GM04504 (cell line): Measurements from ENCODE around the gene HLF.

ENCODE experiments used
- DNase-seq: peaks from one replicate; pipeline ENCODE4 v3.0.0-alpha.2; 2012; ENCODE audit warnings: low read depth

HLF gene

DNA sequence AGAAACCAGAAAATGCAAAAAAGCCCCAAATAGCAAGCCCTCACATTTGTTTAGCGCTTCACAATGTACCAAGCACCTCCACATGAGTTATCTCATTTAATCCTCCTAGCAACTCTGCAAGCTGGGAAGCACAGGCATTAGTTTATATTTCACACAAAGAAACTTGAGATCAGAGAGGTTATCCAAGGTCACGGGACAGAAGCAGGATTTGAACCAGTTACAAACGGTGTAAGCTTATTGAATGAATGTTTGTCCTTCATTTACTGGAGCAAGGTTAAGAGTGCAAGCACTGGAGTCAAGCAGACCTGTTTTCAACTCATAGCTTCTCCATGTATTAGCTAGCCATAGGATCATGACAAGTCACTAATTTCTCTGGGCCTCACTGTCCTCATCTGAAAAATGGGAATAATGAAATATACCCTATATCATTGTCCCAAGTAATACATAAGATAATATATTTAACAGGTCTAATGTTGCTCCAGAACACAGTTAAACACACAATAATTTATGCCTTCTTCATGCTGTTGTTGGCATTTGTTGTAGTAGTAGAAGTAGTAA, 6.1 kb upstream of the HLF start:
- DNase-seq = no peak

DNA sequence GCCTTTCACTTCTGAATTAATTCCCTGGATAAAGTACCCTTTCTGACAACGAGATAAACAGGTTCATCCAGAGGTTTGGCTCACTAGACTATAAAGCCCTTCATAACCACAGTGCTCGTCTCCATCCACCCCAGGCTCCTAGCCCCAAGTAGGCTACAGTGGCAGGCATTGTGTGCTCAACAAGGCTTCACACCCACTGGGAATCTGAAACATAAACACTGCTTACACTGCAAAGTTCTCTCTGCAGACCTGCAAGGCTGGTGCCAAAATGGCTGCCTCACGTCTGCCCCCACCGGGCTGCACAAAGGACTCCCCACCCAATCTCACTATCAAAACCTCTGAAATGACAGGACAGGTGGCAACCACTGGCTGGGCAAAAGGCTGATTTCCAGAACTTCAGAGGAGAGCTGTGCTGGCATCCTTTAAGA, 5.1 kb upstream of the HLF start:
- no peak for DNase-seq

DNA sequence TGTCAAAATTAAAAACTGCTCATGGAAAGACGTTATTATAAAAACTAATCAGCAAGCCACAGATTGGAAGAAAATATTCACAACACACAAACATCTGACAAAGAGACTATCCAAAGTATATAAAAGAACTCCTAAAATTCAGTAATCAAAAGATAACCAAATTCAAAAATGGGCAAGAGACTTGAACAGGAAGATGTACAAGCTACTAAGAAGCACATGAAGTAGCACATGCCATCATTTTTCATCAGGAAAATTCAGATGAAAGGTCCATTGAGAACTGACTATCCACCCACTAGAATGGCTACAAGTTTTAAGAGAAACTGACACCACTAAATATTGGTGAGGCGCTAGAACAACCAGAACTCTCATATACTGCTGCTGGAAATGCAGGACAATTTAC, 3.4 kb upstream of the HLF start:
- DNase-seq = no peak

DNA sequence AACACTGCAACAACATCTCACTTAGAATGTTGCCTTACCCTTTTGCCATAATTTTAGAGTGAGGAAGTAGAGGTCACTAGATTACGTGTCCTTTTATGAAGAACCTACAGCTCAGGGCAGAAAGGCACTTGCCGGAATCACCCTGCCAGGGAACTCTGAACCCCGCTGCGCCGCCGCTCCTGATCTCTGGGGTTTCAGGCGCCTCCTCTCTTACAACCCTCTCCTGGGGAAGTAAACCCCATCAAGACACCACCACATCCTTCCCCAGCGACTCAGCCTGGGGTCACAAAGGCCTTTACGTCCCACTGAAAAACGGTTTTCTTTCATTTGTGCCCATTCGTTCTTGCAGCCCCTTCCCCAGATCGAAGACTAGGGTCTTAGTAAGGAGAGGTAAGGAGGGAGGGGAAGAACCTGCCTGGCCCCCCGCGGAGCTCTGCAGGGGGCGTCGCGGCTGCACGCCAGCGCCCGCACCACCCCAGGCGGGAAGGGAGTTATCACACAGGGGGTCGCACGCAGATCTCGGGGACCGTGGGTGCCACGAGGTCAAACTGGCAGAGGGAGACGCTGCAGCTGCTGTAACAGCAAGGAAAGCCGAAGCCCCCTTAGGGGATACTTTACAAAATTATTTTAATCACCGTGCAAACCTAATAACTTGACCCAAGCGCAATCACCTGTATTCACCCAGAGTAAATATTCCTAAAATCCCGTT, 1.0 kb upstream of the HLF start:
- DNase-seq = no peak

DNA sequence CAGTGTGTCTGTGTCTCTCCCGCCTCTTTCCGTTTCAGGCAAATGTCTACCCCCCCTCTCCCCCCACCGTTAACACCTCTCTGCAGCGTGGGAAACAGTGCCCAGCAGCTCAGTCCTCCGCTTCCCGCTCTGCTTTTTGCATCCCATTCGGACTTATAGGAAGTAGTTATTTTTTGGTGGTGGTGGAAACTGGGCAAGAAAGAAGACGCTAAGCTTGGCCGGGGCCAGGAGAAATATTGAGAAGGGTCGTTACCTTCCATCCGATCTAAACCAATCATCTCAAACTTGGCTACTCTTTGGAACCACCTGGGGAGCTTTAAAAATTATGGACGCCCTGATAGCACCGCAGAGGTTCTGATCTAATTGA, 499 bp upstream of the HLF start:
- no peak for DNase-seq

DNA sequence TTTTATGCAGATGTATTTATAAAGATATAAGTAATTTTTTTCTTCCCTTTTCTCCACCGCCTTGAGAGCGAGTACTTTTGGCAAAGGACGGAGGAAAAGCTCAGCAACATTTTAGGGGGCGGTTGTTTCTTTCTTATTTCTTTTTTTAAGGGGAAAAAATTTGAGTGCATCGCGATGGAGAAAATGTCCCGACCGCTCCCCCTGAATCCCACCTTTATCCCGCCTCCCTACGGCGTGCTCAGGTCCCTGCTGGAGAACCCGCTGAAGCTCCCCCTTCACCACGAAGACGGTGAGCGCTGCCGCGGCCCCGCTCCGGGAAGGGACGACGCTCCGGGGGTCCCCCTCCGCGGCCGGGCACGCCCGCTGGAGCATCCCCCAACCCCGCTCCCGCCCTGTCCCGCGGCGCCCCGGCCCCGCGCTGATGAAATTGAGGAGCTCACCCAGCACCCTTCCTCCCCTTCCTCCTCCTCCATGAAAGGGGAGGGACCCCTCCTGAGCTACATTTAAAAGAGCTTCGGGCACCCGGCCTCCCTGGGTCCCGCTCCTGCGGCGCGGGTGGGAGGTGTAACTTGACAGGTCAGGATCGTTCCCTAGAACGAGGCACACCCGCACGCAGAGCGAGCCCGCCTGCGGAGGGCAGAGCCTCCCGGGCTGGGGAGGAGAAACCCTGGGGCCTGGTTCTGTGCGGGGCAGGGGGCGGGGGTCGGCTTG, 706 bp downstream of the HLF start:
- DNase-seq = no peak

DNA sequence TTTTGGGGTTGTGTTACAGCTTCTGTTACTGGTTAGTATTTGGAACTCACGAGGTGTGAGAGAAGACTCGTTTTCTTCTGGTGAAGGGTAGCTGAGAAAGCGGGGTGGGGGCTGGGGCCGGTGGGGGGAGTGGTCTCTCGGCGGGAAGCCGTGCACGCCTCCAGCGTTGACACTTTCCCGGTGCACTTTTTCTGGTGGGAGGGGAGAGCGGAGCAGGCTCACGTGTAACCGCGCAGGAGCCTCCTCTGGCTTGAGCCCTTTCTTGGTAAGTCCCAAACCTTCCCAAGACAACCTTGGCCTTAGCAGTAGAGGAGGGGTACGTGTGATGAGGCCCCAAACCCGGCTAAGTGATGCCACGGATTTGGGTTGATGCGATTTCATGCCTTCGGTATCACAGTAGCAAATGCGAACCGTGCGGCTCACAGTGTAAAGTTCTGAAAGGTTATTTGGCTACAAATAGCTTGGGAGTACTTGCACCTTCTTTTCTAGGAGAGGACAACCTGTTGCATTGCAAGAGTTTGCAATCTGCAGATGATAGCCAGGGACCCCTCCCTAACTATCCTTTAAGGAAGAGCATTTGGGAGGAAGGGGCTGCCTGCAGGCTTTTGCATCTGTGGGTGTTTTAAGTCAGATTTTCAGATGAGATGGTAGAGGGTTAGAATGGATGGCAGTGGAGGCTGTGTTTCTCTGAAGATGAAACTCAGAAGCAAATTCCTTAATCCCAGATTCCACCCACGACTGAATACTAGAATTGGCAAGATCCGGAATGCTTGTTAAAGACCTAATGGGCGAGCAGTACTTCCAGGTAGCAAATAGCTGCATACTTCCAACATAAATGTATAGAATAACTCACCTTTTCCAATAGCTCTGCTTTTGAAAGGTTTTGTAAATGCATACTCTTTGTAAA, 1.5 kb downstream of the HLF start:
- DNase-seq = no peak

DNA sequence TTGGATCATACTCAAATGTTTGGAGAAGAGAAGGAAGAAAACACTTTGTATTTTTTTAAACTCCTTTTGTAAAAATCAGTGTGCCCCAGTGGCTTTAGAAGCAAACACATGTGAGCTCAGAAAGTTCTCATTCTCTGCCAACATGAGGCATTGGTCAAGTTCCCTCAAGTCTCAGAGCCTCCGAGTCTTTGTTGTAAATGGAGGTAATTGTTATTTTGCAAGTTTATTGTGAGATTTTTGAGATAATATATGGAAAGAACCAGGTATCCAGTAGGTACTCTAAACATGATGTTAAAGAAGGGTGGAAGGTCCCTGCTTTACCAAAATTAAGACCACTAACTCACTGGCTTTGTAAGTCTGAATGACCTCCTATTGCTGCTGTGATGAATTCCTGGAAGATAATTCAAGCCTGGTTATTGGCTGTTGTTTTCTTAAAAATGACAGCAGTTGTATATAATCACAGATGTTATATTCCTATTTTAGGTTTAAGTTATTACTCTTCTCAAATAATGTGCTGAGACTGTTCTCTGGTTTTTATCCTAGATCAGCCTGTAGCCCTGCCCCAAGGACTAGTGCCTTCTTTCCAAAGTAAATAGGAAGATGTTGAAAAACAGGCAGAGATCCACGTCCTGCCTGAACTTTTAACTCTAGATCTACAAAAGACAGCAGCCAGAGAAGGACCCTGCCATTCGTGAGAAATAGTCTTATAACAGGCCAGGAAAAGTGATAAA, 2.4 kb downstream of the HLF start:
- DNase-seq = no peak

DNA sequence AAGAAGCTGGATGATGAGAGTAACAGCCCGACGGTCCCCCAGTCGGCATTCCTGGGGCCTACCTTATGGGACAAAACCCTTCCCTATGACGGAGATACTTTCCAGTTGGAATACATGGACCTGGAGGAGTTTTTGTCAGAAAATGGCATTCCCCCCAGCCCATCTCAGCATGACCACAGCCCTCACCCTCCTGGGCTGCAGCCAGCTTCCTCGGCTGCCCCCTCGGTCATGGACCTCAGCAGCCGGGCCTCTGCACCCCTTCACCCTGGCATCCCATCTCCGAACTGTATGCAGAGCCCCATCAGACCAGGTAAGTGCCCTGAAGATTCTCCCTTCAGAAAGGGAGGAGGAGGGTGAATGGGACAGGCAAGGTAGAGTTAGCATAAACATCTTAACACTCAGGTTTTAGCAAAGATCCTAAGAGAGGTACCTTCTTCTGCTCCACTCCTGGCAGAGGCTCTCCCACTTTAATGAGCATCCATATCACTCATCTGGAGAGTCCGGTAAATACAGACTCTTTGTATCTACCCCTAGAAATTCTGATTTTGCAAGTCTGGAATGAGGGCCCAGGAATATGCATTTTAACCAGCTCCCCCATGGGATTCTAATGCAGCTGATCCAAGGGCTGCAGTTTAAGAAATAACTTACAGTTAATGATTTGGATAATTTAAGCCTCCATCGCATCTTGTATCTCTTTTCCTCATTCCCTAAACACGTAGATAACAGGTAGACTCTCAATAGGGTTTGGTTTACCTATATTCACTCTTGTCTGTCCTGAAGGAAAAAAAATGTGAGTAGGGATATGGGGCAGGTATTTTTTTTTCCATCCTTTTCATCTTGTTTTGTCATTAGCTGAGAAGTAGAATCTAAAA, 3.3 kb downstream of the HLF start:
- DNase-seq = no peak

DNA sequence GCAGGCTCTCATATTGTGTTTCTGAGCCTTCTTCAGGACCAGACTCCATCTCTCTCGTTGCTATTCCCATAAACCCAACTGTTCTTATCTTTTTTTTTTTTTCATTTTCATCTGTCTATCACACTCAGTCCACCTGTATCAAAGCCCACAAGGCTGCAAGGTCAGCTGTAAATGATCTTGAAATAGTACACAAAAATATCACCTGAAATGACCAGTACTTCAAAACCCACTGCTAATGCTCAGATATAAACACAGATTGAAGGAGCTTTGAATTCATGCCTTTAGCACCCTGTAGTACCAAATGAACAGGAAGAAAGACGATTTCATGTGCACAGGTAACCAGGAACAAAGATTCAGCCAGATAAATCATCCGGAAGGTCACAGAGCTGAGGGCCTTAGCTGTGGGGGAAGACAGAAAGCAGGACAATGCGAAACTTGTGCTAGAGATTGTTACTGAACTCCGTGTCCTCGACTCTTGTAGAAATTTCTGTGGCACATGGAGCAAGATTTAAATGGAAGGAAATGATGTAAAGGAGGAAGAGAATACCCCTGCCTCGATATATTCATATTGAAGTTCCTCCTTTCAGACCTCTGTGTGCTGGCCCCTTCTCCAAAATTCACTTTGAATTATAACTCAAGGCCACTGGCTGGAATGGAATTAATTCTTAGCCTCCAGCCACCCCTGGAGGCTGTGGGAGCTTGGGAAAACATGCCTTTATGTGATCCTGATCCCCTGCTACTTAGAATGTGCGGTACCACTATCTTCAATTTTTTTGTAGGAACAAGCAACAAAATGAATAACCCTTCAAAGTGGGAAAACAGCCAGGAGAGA, 4.1 kb downstream of the HLF start:
- DNase-seq = no peak

DNA sequence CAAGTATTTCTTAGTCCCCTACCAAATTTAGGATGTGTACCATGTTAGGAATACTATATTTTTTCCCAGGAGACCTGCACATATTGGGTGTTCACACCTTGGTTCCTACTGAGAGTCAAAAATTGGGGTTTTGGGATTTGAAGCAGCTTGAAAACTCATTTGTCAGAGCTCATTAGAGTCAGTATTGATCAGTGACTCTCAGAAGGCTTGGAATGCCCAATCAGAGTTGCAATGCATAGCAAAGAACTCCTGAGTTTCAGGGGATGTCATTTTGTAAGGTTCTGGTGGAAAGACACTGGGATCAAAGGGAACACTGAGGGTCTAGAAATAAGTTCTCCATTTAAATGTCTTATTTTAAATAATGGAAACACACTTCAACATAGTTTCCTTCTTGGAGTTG, 5.1 kb downstream of the HLF start:
- DNase-seq = no peak

DNA sequence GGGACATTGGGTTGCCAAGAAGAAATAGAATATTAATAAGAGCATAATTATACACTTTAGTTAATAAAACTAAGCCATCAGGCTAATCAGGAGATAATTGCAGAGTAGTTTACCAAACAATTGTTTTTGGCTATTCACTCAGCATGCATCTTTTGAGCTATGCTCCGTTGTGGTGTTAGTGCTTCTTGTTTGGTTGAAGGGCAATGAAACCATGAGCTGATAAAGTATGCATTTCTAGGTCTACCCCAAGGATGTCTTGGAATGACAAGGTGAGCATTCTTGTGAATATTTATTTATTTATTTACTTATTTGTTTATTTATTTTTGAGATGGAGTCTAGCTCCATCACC, 6.4 kb downstream of the HLF start:
- no peak for DNase-seq

DNA sequence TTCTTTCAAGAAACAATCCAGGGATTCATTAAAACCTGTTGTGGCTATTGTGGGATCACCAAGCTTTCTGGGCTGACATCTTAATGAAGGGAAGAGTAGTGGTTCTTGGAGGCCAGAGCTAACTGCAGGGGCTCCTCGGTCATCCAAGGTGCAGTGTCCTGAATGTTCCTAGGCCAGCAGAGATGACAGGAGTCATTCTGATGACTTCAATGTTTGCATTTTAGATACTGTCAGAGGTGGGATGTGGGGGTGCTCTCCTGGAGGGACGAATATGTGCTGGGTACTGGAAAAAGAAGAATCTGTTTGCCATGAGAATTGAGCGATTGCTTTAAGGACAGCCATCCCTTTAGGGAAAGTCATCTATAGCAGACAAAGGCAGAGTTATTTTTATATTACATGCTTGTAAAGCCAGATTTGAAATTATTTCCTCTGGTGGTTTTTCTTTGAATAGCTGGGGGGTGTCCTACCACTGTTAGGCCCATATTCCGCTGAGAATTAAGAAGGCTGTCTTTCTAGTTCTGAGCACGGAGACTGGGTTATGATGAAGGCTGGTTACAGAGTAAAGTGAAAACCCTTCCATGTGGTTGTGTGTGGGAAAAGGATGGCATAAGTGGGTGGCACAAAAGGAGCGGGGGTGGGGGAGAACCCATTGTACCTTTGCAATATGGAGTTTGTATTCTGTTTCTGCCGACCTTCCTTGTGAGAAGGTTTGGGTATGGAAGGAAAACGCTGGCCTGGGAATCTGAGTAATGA, 7.4 kb downstream of the HLF start:
- DNase-seq = no peak

DNA sequence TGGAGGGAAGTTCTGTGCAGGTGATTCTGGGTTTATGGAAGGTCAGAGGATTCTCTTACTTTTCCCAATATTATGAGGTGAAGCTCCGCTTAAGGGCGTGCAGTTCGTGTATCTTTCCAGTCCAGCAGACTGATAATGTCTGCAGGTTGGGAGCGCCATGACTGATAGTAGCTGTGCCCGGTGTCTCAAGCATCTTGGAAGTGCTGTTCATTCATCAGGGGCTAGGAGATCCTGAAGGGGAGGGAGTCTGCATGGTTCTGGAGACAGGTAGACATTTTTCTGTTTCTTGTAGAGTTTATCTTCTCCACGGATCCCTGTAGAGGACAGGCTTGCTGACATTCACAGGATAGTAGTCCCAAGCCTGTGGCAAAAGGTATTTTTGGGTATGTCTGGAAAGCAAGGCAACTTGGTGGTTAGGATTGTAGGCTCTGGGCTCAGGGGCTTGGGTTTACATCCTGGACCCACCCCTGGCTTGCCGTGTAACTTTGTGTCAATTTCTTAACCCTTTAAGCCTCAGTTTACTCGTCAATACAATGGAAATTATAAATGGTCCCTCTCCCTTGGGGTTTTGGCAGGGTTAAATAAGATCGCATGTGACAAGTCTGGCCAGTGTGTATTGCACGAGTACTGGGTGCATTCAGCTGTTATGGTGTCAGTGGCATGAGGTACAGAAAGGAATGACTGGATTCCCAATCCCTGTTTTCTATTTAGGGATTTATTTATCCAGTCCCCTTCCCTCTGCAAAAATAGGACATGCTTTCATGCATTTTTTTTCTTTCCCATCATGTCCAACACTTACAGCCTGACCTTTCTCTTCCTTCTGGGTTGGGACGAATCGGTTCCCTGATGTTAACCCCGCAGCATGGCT, 8.2 kb downstream of the HLF start:
- no peak for DNase-seq

DNA sequence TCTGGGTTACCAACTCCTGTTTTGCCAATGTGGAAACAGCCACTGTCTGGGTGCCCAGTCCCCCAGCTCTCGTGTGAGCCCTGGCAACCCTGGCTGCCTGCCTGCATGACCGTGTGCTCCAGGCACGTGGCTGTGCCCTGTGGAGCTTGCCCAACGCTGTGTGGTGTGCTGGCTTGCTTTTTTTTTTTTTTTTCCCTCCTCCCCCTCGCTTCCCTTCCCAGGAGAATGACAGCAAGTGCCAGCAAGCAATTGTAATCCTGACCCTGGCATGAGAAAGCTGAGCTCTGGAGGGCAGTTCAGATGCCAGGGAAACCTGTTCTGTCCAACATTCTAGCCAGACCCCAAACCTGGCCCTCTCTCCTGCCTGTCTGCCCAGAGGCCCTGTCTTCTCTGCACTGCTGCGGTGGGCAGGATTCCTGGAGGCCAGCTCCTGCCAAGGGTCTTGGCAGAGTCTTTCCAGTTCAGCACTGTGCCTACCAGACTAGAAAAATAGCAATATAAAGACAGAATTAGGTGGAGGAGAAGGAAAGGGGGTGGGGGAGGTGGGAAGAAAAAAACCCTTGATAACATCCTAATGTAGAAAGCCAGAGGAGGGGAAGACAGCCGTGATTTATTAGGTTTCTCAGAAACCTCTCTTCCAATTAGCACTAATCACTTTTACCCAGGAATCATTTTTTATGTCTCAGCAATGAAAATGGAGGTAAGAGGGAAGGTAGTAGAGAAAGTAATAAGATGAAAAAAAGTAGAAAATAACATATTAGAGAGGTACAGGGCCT, 9.0 kb downstream of the HLF start:
- DNase-seq = no peak

DNA sequence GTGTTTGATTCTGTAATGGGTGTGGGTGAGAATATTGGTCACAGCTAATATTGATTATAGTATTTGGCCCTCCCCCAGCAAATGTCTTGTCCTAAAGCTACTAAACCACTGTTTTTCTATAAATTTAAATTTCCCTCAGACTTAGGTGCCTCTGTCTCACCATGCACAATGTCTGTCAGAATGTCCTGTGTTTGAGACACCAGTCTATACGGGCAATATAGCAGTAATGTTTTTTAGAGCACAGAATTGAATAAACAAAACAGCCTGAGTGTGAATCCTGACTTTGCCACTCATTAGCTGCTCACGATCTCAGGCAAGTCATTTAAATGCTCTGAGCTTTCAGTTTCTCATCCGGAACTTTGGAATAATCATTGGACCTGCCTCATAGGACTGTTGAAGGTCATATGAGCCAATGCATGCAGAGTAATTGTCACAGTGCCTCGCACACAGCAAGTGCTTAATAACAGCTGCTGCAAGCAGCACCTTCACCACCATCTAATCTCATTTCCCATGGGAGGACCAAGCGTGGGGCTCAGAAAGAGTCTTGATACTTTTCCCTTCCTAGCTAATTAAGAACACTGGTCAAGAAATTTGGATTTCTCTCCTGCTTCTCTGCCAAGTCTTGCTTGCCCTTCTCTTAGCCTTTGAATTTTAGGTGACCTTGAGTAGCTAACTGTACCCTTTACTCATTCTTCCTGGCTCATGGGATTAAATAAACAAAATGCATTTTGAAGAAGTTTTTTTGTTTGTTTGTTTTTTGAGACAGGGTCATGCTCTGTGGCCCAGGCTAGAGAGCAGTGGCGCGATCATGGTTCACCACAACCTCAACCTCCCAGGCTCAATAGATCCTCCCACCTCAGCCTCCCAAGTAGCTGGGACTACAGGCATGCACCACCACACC, 9.8 kb downstream of the HLF start:
- no peak for DNase-seq
